Mesendoderm (in vitro differentiated cells): ENCODE data around the gene HP1BP3.
"Not testable (repeated sequence)": the region's sequence is repeated elsewhere in the genome, so short reads cannot be mapped to it uniquely, and the experiment has no call there.

Experiments used
- DNase-seq: peaks from one replicate; pipeline ENCODE4 v3.0.0; 2013
- H2AK5ac ChIP-seq: 2 replicates; pipeline ENCODE4 v1.6.1; 2013; ENCODE audit warnings: low read length, inconsistent platforms
- H2BK120ac ChIP-seq: 2 replicates; pipeline ENCODE4 v1.6.1; 2013; ENCODE audit warnings: low read depth, mild to moderate bottlenecking, low read length, moderate library complexity, mixed read lengths
- H2BK15ac ChIP-seq: replicated peaks from 2 replicates; pipeline ENCODE4 v1.6.1; 2013; ENCODE audit warnings: low read depth, mild to moderate bottlenecking, moderate library complexity
- H2BK5ac ChIP-seq: 2 replicates; pipeline ENCODE4 v1.6.1; 2013; ENCODE audit warnings: low read length, inconsistent platforms
- H3K18ac ChIP-seq: 2 replicates; pipeline ENCODE4 v1.6.1; 2013; ENCODE audit warnings: mild to moderate bottlenecking, low read length, mixed read lengths
- H3K23ac ChIP-seq: one replicate; pipeline ENCODE4 v1.6.1; 2013; ENCODE audit warnings: low read length
- H3K27ac ChIP-seq: 2 replicates; pipeline ENCODE4 v1.5.1; 2013; ENCODE audit warnings: low read depth, mild to moderate bottlenecking, inconsistent platforms, low read length, moderate library complexity
- H3K27me3 ChIP-seq: 2 replicates; pipeline ENCODE4 v1.6.1; 2013; ENCODE audit warnings: low read length, control low read depth, mild to moderate bottlenecking, inconsistent platforms; ENCODE audit not compliant: insufficient read depth, poor library complexity
- H3K36me3 ChIP-seq: 2 replicates; pipeline ENCODE4 v1.6.1; 2013; ENCODE audit warnings: low read length, inconsistent platforms; ENCODE audit not compliant: control insufficient read depth, insufficient read depth
- H3K4ac ChIP-seq: one replicate; pipeline ENCODE4 v1.6.1; 2013; ENCODE audit warnings: low read depth, mild to moderate bottlenecking, low read length, moderate library complexity
- H3K4me1 ChIP-seq: 2 replicates; pipeline ENCODE4 v1.6.1; 2013; ENCODE audit warnings: low read depth, low read length, inconsistent platforms; ENCODE audit not compliant: control insufficient read depth
- H3K4me2 ChIP-seq: 2 replicates; pipeline ENCODE4 v1.6.1; 2013; ENCODE audit warnings: low read length
- H3K4me3 ChIP-seq: 2 replicates; pipeline ENCODE4 v1.5.1; 2013; ENCODE audit warnings: mild to moderate bottlenecking, low read length
- H3K56ac ChIP-seq: one replicate; pipeline ENCODE4 v1.6.1; 2013; ENCODE audit warnings: low read length
- H3K79me1 ChIP-seq: 2 replicates; pipeline ENCODE4 v1.6.1; 2013; ENCODE audit warnings: low read length, inconsistent platforms
- H3K79me2 ChIP-seq: 2 replicates; pipeline ENCODE4 v1.6.1; 2013; ENCODE audit warnings: mild to moderate bottlenecking, low read length; ENCODE audit not compliant: control insufficient read depth, insufficient read depth
- H3K9ac ChIP-seq: 2 replicates; pipeline ENCODE4 v1.6.1; 2013; ENCODE audit warnings: low read length, inconsistent platforms
- H4K5ac ChIP-seq: one replicate; pipeline ENCODE4 v1.6.1; 2013; ENCODE audit warnings: low read length
- H4K8ac ChIP-seq: one replicate; pipeline ENCODE4 v1.6.1; 2013; ENCODE audit warnings: low read depth, mild to moderate bottlenecking, control low read depth, low read length, moderate library complexity
- WGBS: extraction: QIAGEN DNeasy Blood & Tissue Kit; methylation state at CpG from one replicate; pipeline ENCODE4 v1.1.7; 2013; ENCODE audit warnings: low lambda C conversion rate, missing lambda C conversion rate; ENCODE audit not compliant: insufficient coverage; ENCODE audit errors: extremely low coverage; 5-methylcytosine and 5-hydroxymethylcytosine counted together

HP1BP3 gene

DNA sequence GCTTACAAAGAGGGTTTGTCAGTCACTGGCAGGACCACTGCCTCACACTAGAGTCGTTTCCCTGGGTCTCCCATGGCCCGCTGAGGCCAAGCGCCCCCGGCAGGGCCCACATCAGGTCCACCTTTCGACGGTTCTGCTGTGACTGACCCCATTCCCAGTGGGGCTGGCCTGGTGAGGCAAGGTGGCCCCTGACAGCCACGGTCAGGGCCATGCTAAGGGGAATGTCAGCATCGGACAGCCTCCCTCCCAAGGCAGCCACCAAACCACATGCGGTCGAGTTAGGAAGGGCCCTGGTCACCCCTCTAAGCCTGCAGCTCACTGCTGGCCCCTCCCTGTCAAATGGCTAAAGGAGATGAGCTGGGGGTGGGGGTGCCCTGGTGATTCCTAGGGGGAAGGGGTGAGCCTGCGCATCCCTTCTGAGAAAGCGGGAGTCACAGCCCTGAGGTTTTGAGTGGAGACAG is 66.4 kb downstream of the HP1BP3 start:
- Histone ChIP-seq H3K4me2 (no peak overlapping the region), H3K79me1 (no peaks in the 10 kb centered on the region), H3K9ac (no peak overlapping the region), H3K18ac (no peak overlapping the region), H3K79me2 (no peaks in the 10 kb centered on the region), H3K27ac (no peak overlapping the region), H4K8ac (no peak overlapping the region), H3K56ac (no peak overlapping the region), H3K27me3 (no peaks in the 10 kb centered on the region), H3K23ac (no peak overlapping the region), H3K4ac (no peak overlapping the region), H2BK5ac (no peak overlapping the region), H3K4me3 (no peak overlapping the region), H3K4me1 (no peaks in the 10 kb centered on the region), H2BK120ac (no peak overlapping the region), H2BK15ac (no peak overlapping the region), H2AK5ac (no peak overlapping the region), H3K36me3 (no peaks in the 10 kb centered on the region), H4K5ac (no peak overlapping the region)
- WGBS: no CpG with 5 or more reads among the region's 12 CpGs
- DNase-seq: no peak

DNA sequence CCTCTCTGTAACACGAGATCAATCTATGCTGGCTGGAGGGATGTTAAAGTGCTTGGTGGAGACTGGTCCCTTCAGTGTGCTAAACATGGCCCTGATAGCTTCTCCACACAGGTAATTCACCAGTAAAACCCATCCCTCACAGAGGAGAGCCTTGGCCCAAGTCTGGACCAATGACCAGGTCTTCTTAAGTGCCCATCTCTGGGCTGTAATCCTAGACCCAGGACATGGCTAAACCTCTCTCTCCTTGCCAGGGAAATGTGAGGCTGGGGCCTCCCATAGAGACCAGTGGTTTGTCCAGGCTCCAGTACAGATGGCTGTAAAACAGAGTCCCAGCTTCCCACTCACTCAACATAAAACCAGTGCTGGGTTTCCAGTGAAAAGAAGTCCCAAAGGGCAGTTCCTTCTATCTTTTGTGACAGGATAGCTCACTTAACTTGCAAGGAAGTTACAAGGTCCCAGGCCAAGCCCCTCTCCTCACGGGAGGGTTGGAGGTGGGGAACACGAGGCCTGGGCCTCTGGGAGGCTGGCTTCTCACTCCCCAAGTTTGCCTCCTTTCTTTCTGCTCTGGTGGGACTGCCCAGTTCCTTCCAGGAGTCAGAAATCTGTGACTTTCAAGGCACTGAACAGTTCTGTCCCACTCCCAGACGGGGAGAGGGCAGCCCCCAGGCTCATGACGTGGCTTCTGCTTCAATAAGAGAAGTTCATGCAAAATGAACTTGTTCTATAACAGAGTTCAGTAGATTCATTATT is 67.1 kb downstream of the HP1BP3 start:
- no peaks in the 10 kb centered on the region for H3K4me1 ChIP-seq
- H2BK120ac ChIP-seq: no peak overlapping the region
- no peak overlapping the region for H3K4me2 ChIP-seq
- H3K36me3 ChIP-seq: no peaks in the 10 kb centered on the region
- no peak overlapping the region for H3K56ac ChIP-seq
- H2BK5ac ChIP-seq: no peak overlapping the region
- no CpG with 5 or more reads among the region's 5 CpGs for WGBS
- H3K27me3 ChIP-seq: no peaks in the 10 kb centered on the region
- no peaks in the 10 kb centered on the region for H3K79me2 ChIP-seq
- H3K23ac ChIP-seq: no peak overlapping the region
- H4K5ac ChIP-seq: no peak overlapping the region
- no peak overlapping the region for H3K9ac ChIP-seq
- no peak overlapping the region for H3K18ac ChIP-seq
- H3K79me1 ChIP-seq: no peaks in the 10 kb centered on the region
- no peak overlapping the region for H3K4ac ChIP-seq
- H3K4me3 ChIP-seq: no peak overlapping the region
- no peak for DNase-seq
- H3K27ac ChIP-seq: no peak overlapping the region
- no peak overlapping the region for H4K8ac ChIP-seq
- H2AK5ac ChIP-seq: no peak overlapping the region
- no peak overlapping the region for H2BK15ac ChIP-seq

DNA sequence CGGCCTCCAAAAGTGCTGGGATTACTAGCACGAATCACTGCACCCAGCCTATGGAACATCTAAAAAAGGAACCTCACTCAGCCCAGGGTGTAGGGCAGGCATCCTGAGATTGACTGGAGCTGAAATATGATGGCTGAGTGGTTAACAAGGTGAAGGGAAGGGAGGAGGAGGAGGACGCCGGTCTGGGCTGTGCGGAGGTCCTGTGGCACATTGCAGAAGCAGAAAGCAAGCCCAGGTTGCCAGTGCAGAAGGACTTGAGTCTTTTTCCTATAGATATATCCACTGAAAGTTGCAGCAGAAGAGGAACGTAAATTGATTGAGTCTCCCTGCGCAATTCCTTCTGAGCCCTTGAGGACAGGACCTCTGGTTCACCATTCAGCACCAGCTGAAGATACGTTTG is 67.8 kb downstream of the HP1BP3 start:
- Histone ChIP-seq H3K4ac (no peak overlapping the region), H3K4me1 (no peaks in the 10 kb centered on the region), H3K9ac (no peak overlapping the region), H4K8ac (no peak overlapping the region), H4K5ac (no peak overlapping the region), H3K4me2 (no peak overlapping the region), H3K27ac (no peak overlapping the region), H3K79me2 (no peaks in the 10 kb centered on the region), H2BK15ac (no peak overlapping the region), H3K18ac (no peak overlapping the region), H3K4me3 (no peak overlapping the region), H2BK5ac (no peak overlapping the region), H3K56ac (no peak overlapping the region), H2AK5ac (no peak overlapping the region), H3K79me1 (no peaks in the 10 kb centered on the region), H2BK120ac (no peak overlapping the region), H3K27me3 (no peaks in the 10 kb centered on the region), H3K23ac (no peak overlapping the region), H3K36me3 (no peaks in the 10 kb centered on the region)
- no CpG with 5 or more reads among the region's 8 CpGs for WGBS
- no peak for DNase-seq

DNA sequence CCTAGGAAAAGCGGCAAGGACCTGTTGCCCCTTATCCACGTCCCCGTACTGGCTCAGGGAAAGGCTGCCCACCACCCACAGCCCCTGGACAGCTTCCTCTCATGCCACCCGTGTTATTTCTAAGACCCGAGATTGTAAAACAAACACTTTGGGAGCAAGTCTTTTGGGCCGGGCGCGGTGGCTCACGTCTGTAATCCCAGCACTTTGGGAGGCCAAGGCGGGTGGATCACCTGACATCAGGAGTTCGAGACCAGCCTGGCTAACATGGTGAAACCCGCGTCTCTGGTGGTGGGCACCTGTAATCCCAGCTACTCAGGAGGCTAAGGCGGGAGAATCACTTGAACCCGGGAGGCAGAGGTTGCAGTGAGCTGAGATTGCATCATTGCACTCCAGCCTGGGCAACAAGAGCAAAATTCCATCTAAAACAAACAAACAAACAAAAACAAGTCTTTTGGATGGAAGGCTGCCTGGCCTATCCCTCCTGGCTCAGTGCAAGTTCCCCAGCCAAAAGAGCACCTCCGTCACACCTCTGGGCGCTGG is 68.7 kb downstream of the HP1BP3 start:
- not testable (repeated sequence) for H2BK5ac ChIP-seq, H4K5ac ChIP-seq, H3K27me3 ChIP-seq, H3K18ac ChIP-seq, H2AK5ac ChIP-seq, H3K27ac ChIP-seq, H3K79me1 ChIP-seq, H2BK120ac ChIP-seq, H2BK15ac ChIP-seq, H3K4me3 ChIP-seq, H4K8ac ChIP-seq, H3K4me1 ChIP-seq, DNase-seq, H3K79me2 ChIP-seq, H3K36me3 ChIP-seq, H3K23ac ChIP-seq, H3K4ac ChIP-seq
- no CpG with 5 or more reads among the region's 17 CpGs for WGBS
- peak overlapping the region; percentile 44 for H3K9ac ChIP-seq
- H3K56ac ChIP-seq: peak overlapping the region; percentile 17
- H3K4me2 ChIP-seq: peak overlapping the region; percentile 67

DNA sequence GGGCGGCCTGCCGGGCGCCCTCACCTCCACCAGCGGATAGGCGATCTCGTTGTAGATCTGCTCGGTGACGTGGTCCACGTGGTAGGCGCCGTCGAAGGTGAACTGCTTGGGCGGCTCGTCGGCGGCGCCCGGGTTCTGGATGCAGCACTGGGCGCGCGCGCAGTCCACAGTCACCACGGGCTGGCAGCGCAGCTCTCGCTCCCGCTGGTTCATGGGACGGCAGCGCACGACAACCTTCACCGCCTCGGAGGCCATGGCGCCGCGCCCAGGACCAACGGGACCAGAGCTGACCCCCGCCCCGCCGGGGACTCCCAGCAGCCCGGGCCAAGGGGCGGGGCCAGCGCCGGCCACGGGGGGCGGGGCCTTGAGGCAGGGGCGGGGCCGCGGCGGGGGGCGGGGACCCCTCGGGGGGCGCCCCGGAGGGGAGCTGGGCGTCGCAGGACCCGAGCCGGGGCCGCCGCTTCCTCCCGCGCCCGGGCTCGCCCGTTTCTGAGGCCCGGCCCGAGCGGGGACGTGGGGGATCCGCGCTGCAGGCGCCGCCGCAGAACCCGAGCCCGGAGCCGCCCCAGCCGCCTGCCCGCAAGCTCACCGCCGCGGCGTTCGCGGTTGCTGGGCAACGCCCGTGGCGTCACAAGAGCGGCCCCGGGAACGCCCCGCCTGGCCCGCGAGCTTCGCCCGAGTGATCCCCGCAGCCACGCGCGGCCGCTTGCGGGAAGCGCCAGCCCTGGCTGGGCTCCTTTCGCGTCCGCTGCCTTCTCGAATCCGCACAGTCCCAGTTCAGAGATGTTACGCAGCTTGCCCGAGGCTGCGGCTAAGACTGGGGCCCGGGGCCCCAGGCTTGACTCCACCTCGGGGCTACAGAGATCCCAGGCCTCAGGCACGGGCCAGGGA is 69.4 kb downstream of the HP1BP3 start, which contains the start of gene KIF17:
KIF17 (minus strand) TSS at position 556 of the 891 bp plus-strand sequence; CDS start at position 255, 301 bp downstream.
- peak within 1 kb of the TSS; percentile 67 for H3K4me2 ChIP-seq
- H2BK120ac ChIP-seq: no peak within 1 kb of the TSS
- H3K27me3 ChIP-seq: no peaks in the 10 kb centered on the region
- no peak within 1 kb of the TSS for H3K27ac ChIP-seq
- no peaks in the 10 kb centered on the region for H3K36me3 ChIP-seq
- peak within 1 kb of the TSS; percentile 19 for H3K4me3 ChIP-seq
- H3K4ac ChIP-seq: no peak within 1 kb of the TSS
- no peak within 1 kb of the TSS for H3K18ac ChIP-seq
- H3K23ac ChIP-seq: no peak within 1 kb of the TSS
- WGBS: no CpG with 5 or more reads among the region's 112 CpGs
- peak within 1 kb of the TSS; percentile 82 for H3K56ac ChIP-seq
- H2BK5ac ChIP-seq: no peak within 1 kb of the TSS
- H2BK15ac ChIP-seq: no peak within 1 kb of the TSS
- no peaks in the 10 kb centered on the region for H3K4me1 ChIP-seq
- H4K5ac ChIP-seq: no peak within 1 kb of the TSS
- peak within 1 kb of the TSS; percentile 53 for H3K9ac ChIP-seq
- no peak within 1 kb of the TSS for H4K8ac ChIP-seq
- H2AK5ac ChIP-seq: no peak within 1 kb of the TSS
- no peaks in the 10 kb centered on the region for H3K79me1 ChIP-seq
- H3K79me2 ChIP-seq: no peaks in the 10 kb centered on the region
- DNase-seq: peak; percentile 76
